GM12874 (cell line): ENCODE results near the gene DAB2IP.

Source experiments
- TF ChIP-seq, protein P1 (sequence below): IDR thresholded peaks from 2 replicates; pipeline ENCODE4 v1.5.1; 2011; ENCODE audit warnings: low read depth, mild to moderate bottlenecking, control low read depth, low read length, moderate library complexity; ENCODE audit not compliant: insufficient read depth

Gene DAB2IP

DNA sequence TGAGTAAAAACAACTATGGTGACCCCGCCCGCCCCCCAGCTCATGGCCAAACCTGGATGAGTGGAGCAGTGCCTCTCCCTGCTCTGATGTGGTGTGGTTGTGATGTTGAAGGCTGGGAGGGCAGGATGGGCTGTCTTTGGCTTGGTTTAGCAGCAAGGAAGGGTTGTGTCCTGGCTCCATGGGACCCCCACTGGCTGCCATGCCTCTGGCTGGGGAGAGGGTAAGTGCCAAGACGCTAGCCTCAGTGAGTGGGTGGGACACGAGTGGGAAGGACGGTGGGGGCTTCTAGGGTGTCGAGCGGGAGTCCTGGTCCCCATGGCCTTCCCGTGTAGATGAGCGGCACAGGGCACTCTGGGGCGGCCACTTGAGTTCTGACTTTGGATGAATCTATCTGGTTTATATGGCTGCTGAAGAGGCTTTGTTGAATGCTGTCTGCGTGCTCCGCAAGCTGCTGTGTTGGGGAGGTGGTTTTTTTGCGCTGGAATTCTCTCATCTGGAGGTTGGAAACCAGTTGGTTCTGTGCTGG, 50.4 kb downstream of the DAB2IP start:
- TF ChIP-seq, protein P1, sequence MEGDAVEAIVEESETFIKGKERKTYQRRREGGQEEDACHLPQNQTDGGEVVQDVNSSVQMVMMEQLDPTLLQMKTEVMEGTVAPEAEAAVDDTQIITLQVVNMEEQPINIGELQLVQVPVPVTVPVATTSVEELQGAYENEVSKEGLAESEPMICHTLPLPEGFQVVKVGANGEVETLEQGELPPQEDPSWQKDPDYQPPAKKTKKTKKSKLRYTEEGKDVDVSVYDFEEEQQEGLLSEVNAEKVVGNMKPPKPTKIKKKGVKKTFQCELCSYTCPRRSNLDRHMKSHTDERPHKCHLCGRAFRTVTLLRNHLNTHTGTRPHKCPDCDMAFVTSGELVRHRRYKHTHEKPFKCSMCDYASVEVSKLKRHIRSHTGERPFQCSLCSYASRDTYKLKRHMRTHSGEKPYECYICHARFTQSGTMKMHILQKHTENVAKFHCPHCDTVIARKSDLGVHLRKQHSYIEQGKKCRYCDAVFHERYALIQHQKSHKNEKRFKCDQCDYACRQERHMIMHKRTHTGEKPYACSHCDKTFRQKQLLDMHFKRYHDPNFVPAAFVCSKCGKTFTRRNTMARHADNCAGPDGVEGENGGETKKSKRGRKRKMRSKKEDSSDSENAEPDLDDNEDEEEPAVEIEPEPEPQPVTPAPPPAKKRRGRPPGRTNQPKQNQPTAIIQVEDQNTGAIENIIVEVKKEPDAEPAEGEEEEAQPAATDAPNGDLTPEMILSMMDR, result no peak

DNA sequence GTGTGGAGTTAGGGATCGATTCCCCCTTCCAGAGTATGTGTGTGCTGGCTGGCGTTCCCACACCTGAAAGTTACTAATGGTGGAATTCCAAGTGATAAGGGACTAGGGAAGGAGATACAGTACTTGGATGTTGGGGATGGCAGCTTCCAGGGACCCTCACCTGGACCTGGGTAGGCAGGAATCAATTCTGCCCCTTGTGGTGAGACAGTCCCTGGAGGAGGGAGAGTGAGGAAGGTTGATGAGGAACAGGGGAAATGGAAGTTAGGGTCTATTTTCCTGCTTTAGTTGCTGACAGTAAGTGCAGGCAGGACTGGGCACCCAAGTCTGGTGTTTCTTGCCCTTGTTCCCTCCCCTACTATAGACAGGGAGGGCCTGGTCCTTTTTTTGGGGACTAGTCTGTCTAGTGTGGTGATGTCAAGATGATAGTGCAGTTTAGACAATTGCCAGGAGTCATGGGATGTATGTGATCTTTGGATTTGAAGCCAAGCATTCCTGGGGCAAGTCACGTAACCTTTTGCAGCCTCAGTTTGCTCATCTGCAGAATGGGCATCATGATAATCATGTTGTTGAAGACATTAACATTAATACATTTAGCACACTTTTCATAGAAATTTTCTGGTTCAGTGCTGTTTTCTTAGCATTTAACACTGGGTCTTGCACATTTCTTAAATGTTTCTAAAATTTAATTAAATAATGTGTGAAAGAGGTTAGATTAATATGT, 51.7 kb downstream of the DAB2IP start:
- TF ChIP-seq, protein P1, result no peak

DNA sequence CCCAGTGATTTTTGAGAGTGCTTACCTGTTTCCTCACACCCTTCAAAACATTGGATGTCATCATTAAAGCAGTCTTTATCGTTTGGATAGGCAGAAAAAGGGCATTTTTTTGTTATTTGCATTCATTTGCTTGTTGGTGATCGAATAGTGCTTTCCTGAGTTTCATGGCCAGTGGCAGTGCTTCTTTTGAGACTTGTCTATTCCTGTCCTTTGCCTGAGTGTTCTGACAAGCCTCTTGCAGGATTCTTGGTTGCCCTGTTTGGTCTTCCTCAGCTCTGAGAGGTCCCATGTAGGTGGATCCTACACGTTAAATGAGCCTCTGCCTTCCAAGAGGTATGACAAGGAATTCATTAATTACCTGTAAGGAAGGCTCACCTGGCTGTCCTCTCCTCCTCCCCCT, 52.8 kb downstream of the DAB2IP start:
- TF ChIP-seq, protein P1, result no peak

DNA sequence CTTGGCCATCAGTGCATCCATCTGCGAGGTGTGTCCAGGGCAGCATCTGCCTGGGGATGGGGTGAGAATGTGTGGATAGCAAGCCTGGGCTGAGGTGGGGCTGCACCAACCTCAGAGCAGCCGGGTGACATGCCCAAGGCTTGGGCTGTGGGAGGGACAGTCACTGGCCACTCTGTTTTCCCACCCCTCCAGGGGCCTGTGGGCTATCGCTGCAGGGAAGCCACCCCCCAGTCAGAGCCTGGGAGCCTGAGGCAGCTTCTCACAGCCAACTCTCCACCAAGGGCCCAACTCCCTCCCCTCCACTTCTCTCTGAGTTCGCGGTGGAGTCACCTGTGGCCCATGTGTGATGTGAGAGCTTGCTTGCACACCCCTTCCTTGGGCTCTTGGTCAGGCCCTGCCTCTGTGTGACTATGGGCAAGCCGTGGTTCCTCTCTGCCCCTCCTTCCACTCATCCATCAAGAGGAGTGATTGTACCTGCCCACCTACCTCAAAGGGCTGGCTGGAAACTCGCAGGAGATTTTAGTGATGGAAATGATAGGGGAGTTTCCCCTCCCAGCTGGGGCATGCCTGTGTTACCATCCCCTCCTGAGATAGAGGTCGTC, 54.8 kb downstream of the DAB2IP start:
- TF ChIP-seq, protein P1, result no peak

DNA sequence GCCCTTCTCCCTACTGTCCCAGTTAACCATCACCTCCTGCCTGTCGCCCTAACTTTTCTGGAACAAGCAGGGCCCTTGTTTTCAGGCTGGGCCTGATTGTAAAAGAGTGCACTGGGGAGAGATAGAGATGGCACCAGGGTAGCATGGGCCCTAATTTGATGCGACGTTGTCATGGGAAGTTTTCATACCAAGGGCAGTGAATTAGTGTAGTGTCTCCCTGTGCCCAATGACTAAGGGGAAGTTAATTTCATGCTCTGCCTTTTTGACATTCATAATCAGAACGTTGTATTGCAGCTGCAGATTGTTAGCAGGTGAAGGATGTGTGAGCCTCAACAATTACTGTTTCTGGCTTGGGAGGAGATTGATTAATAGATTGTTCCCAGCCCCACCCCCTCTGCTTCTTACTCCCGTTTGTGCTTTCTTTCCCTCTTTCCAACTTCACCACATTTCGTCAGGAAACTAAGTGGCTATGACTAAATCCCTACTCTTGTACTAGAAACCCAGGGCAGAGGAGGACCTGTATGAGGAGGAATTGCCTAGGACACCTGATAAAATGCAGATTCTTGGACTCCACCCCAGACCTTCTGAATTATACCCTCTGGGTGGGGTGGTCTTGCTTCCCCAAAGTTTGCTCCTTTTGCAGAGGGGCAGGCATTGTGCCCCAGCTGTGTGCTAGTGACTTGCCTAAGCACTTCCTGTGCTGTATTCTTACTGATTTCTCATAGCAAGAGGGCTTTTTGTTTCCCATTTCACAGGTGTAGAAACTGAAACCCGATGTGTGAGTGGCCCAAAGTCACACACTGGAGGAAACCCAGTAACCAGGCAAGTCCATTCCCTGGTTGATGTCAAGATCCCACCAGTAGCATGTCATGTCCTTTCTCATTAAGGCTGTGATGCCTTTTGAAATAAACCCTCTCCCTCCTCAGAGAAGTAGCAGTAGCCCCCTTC, 56.3 kb downstream of the DAB2IP start:
- TF ChIP-seq, protein P1, result no peak

GRCh38 chr9:121708768-121709488, 57.5 kb downstream of the DAB2IP start:
- TF ChIP-seq, protein P1, result no peak
